Mucosa of gallbladder (tissue), 1 donor: ENCODE data around the gene TEX12. TPM values are rescaled to one million over a fixed set of nuclear protein-coding genes. Genes with fewer than 3 reads are reported as not detected.
"Not testable (repeated sequence)": the region's sequence is repeated elsewhere in the genome, so short reads cannot be mapped to it uniquely, and the experiment has no call there.

Experiments used
- DNase-seq: peaks from one replicate; pipeline ENCODE4 v3.0.0-alpha.2; 2020; ENCODE audit warnings: low spot score
- total RNA-seq: library from RNA; stranded (reverse); gene quantifications from one replicate; pipeline ENCODE4 v1.2.1, GENCODE V29; 2021
- donor health status: DM: no; HTN: no; CAD: no.

TEX12 gene
- total RNA-seq, 1 donor from 2014 or later, result not detected

GRCh38 chr11:112163875-112164685 lies 3.1 kb upstream of the TEX12 start, which contains the start of gene IL18:
Gene IL18, minus strand, starts transcription at chr11:112164094. Its CDS starts 9,041 bp downstream, at chr11:112155053.
- peak; percentile 83 for DNase-seq

- no peak for DNase-seq
Observed at GRCh38 chr11:112165049-112165448, 2.1 kb upstream of the TEX12 start.

- DNase-seq, result peak; percentile 16
Observed at GRCh38 chr11:112166562-112166961, 610 bp upstream of the TEX12 start.

GRCh38 chr11:112172362-112172994 lies 5.3 kb downstream of the TEX12 start:
- no peak for DNase-seq

- no peak for DNase-seq
Observed at GRCh38 chr11:112173152-112173551, 6.0 kb downstream of the TEX12 start.

- peak; percentile 90 for DNase-seq
Observed at GRCh38 chr11:112174789-112175598, 7.8 kb downstream of the TEX12 start, which contains the start of gene BCO2. Gene BCO2, plus strand, starts transcription at chr11:112175512. Its CDS starts 90 bp downstream, at chr11:112175602.

- DNase-seq, result no peak
Observed at GRCh38 chr11:112175599-112175952, 8.4 kb downstream of the TEX12 start.

- DNase-seq, result no peak
Observed at GRCh38 chr11:112176077-112176476, 8.9 kb downstream of the TEX12 start.

- no peak for DNase-seq
Observed at GRCh38 chr11:112177589-112177988, 10.4 kb downstream of the TEX12 start.

- DNase-seq, result no peak
Observed at GRCh38 chr11:112178428-112178827, 11.3 kb downstream of the TEX12 start.

GRCh38 chr11:112178936-112179335 lies 11.8 kb downstream of the TEX12 start:
- DNase-seq, result no peak

GRCh38 chr11:112179601-112180000 lies 12.4 kb downstream of the TEX12 start:
- no peak for DNase-seq

GRCh38 chr11:112182867-112183266 lies 15.7 kb downstream of the TEX12 start:
- DNase-seq, result no peak

- DNase-seq, result no peak
Observed at GRCh38 chr11:112185883-112186282, 18.7 kb downstream of the TEX12 start.

GRCh38 chr11:112186304-112186703 lies 19.1 kb downstream of the TEX12 start:
- DNase-seq, result no peak

- DNase-seq, result peak; percentile 16
Observed at GRCh38 chr11:112195113-112195512, 27.9 kb downstream of the TEX12 start.

GRCh38 chr11:112195951-112196351 lies 28.8 kb downstream of the TEX12 start:
- peak; percentile 27 for DNase-seq

- no peak for DNase-seq
Observed at GRCh38 chr11:112196519-112197087, 29.4 kb downstream of the TEX12 start.

GRCh38 chr11:112199101-112199500 lies 31.9 kb downstream of the TEX12 start:
- DNase-seq, result not testable (repeated sequence)

- no peak for DNase-seq
Observed at GRCh38 chr11:112200252-112200651, 33.1 kb downstream of the TEX12 start.

GRCh38 chr11:112206071-112206470 lies 38.9 kb downstream of the TEX12 start:
- DNase-seq, result no peak

GRCh38 chr11:112210890-112211289 lies 43.7 kb downstream of the TEX12 start:
- no peak for DNase-seq
